HEK293 (cell line): ENCODE data around the gene HMGXB4.

Experiments
- CTCF ChIA-PET: fragments of 350-600 bp; formaldehyde crosslinking; extraction: SDS; loops from one replicate; lab custom pipeline; 2021; ENCODE audit warnings: antibody characterized with exemption; lab: Yijun Ruan, JAX
- POLR2A ChIA-PET: fragments of 300-600 bp; formaldehyde crosslinking; extraction: SDS; loops from one replicate; lab custom pipeline; 2020; ENCODE audit warnings: antibody characterized with exemption, inconsistent platforms; lab: Yijun Ruan, JAX
- H3K27ac ChIP-seq: fragments of 200-500 bp; sonication (Bioruptor generic); 2 replicates; pipeline ENCODE4 v1.5.1; 2014; ENCODE audit warnings: low read depth, low read length, control low read depth, inconsistent platforms; ENCODE audit errors: extremely low read depth
- H3K36me3 ChIP-seq, 2 experiments: fragments of 200-500 bp in 1 of 2; sonication (Bioruptor generic) in 1 of 2; 1 replicate in 1 of 2; 2 replicates in 1 of 2; pipeline ENCODE4 v1.5.1; 2014 to 2017; ENCODE audit warnings: inconsistent platforms in 2 of 2, low read length in 2 of 2; ENCODE audit not compliant: control insufficient read depth in 2 of 2, insufficient read depth in 1 of 2
- H3K4me1 ChIP-seq: fragments of 200-500 bp; sonication (Bioruptor generic); 2 replicates; pipeline ENCODE4 v1.5.1; 2014; ENCODE audit warnings: mild to moderate bottlenecking, low read length, inconsistent platforms; ENCODE audit not compliant: control insufficient read depth, insufficient read depth
- H3K4me3 ChIP-seq: 2 replicates; pipeline ENCODE4 v1.5.1; 2011; ENCODE audit warnings: low read depth, mild to moderate bottlenecking, control low read depth, low read length, moderate library complexity
- H3K9me3 ChIP-seq: fragments of 200-500 bp; sonication (Bioruptor generic); 2 replicates; pipeline ENCODE4 v1.5.1; 2014; ENCODE audit warnings: low read depth, low read length, inconsistent platforms; ENCODE audit not compliant: control insufficient read depth, insufficient read depth
- TRIM28 ChIP-seq: IDR thresholded peaks from 2 replicates; pipeline ENCODE4 v1.6.1; 2011; ENCODE audit warnings: low read length, control low read depth, borderline replicate concordance
- ZBTB48 ChIP-seq: fragments of 450-650 bp; formaldehyde crosslinking; IDR thresholded peaks from 2 replicates; pipeline ENCODE4 v1.5.1; 2016; ENCODE audit warnings: missing biosample characterization, missing genetic modification characterization
- ZEB2 ChIP-seq: fragments of 450-650 bp; formaldehyde crosslinking; IDR thresholded peaks from 2 replicates; pipeline ENCODE4 v1.5.1; 2016; ENCODE audit warnings: missing biosample characterization, missing genetic modification characterization
- ZNF114 ChIP-seq: fragments of 450-650 bp; formaldehyde crosslinking; IDR thresholded peaks from 2 replicates; pipeline ENCODE4 v1.5.0; 2017; ENCODE audit warnings: missing biosample characterization, missing genetic modification characterization
- ZNF155 ChIP-seq: fragments of 450-650 bp; formaldehyde crosslinking; IDR thresholded peaks from 2 replicates; pipeline ENCODE4 v1.5.1; 2016; ENCODE audit warnings: missing biosample characterization, missing genetic modification characterization
- ZNF223 ChIP-seq: fragments of 450-650 bp; formaldehyde crosslinking; IDR thresholded peaks from 2 replicates; pipeline ENCODE4 v1.5.1; 2016; ENCODE audit warnings: missing biosample characterization, missing genetic modification characterization
- ZNF266 ChIP-seq: fragments of 450-650 bp; formaldehyde crosslinking; IDR thresholded peaks from 2 replicates; pipeline ENCODE4 v1.5.1; 2016; ENCODE audit warnings: missing biosample characterization, missing genetic modification characterization, low read depth
- ZNF324 ChIP-seq: fragments of 450-650 bp; formaldehyde crosslinking; IDR thresholded peaks from 2 replicates; pipeline ENCODE4 v1.5.1; 2016; ENCODE audit warnings: missing biosample characterization, missing genetic modification characterization
- ZNF391 ChIP-seq: fragments of 450-650 bp; formaldehyde crosslinking; IDR thresholded peaks from 2 replicates; pipeline ENCODE4 v1.5.1; 2016; ENCODE audit warnings: low read depth, missing biosample characterization, missing genetic modification characterization, borderline replicate concordance
- ZNF404 ChIP-seq: fragments of 450-650 bp; formaldehyde crosslinking; IDR thresholded peaks from 2 replicates; pipeline ENCODE4 v1.5.1; 2017; ENCODE audit warnings: missing biosample characterization, missing genetic modification characterization
- ZNF473 ChIP-seq: fragments of 450-650 bp; formaldehyde crosslinking; IDR thresholded peaks from 2 replicates; pipeline ENCODE4 v1.5.1; 2017; ENCODE audit warnings: missing biosample characterization, missing genetic modification characterization
- ZNF558 ChIP-seq: fragments of 450-650 bp; formaldehyde crosslinking; IDR thresholded peaks from 2 replicates; pipeline ENCODE4 v1.5.1; 2016; ENCODE audit warnings: missing biosample characterization, missing genetic modification characterization
- ZNF585B ChIP-seq: fragments of 450-650 bp; formaldehyde crosslinking; IDR thresholded peaks from 2 replicates; pipeline ENCODE4 v1.5.1; 2016; ENCODE audit warnings: missing biosample characterization, missing genetic modification characterization
- ZNF610 ChIP-seq: fragments of 450-650 bp; formaldehyde crosslinking; IDR thresholded peaks from 2 replicates; pipeline ENCODE4 v1.5.1; 2016; ENCODE audit warnings: missing biosample characterization, missing genetic modification characterization, borderline replicate concordance
- ZNF654 ChIP-seq: fragments of 450-650 bp; formaldehyde crosslinking; IDR thresholded peaks from 2 replicates; pipeline ENCODE4 v1.5.1; 2016; ENCODE audit warnings: low read depth, missing biosample characterization, missing genetic modification characterization
- ZNF664 ChIP-seq: fragments of 450-650 bp; formaldehyde crosslinking; IDR thresholded peaks from 2 replicates; pipeline ENCODE4 v1.5.1; 2016; ENCODE audit warnings: missing biosample characterization, missing genetic modification characterization
- ZNF677 ChIP-seq: fragments of 450-650 bp; IDR thresholded peaks from 2 replicates; pipeline ENCODE4 v1.5.0; 2018; ENCODE audit warnings: missing biosample characterization, mild to moderate bottlenecking, missing genetic modification characterization, moderate library complexity
- ZNF843 ChIP-seq: fragments of 450-650 bp; formaldehyde crosslinking; IDR thresholded peaks from 2 replicates; pipeline ENCODE4 v1.5.1; 2016; ENCODE audit warnings: missing biosample characterization, missing genetic modification characterization
- TF ChIP-seq, protein P1 (sequence below): fragments of 450-650 bp; formaldehyde crosslinking; IDR thresholded peaks from 2 replicates; pipeline ENCODE4 v1.5.1; 2016; ENCODE audit warnings: missing biosample characterization, missing genetic modification characterization, low read depth
- TF ChIP-seq, protein P2 (sequence below): fragments of 450-650 bp; formaldehyde crosslinking; IDR thresholded peaks from 2 replicates; pipeline ENCODE4 v1.5.1; 2016; ENCODE audit warnings: missing biosample characterization, missing genetic modification characterization, borderline replicate concordance
- TF ChIP-seq, protein P3 (sequence below): fragments of 450-650 bp; formaldehyde crosslinking; IDR thresholded peaks from 2 replicates; pipeline ENCODE4 v1.5.1; 2017; ENCODE audit warnings: missing biosample characterization, mild to moderate bottlenecking, missing genetic modification characterization, moderate library complexity
- TF ChIP-seq, protein P4 (sequence below): fragments of 450-650 bp; formaldehyde crosslinking; IDR thresholded peaks from 2 replicates; pipeline ENCODE4 v1.5.1; 2016; ENCODE audit warnings: missing biosample characterization, missing genetic modification characterization
- TF ChIP-seq, protein P5 (sequence below): fragments of 450-650 bp; formaldehyde crosslinking; IDR thresholded peaks from 2 replicates; pipeline ENCODE4 v1.5.1; 2017; ENCODE audit warnings: missing biosample characterization, missing genetic modification characterization

The HMGXB4 gene

DNA sequence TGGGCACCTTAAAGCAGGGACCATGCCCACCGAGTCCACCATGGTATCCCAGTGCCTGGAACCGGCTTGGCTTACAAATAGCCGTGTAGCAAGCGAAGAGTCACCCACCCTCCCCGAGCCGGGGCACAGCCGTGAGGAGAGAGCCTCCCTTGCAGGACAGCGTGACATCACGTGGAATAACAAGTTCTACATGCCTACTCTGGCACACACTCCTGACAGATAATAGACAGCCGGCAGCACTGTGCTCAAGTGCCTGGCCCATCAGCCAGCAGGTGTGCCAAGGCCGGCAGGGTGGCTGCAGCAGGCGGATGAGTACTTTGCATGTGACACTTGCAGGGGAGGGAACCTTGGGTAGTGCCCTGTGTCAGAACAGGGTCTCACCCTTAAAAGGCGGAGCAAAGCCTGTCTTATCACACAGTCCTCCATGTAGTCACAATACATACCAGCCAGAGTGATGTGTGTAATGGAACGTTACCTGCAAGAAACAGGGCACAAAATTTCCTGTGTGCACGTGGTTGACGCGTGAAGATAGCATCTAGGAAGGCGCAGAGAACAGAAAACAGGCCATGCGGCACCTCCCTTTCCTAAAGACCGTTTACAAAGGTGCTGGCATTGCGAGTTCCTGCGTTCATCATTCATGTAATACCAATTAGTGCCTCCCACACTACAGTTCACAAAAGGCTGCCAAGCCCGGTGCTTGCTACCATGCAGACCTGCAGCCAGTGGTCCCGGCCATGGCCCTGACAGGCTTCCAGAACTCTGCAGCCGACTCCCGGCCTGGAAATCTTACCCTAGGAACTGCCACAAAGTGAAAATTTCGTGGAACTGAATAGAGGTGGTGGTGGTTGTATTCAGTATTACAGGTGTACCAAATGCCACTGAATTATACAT lies 58.8 kb downstream of the HMGXB4 start (continued):
- TF ChIP-seq ZNF404 (tag by site-specific recombination) (no peak), ZEB2 (no peak), ZNF266 (tag by site-specific recombination) (no peak)
- TF ChIP-seq, protein P1, sequence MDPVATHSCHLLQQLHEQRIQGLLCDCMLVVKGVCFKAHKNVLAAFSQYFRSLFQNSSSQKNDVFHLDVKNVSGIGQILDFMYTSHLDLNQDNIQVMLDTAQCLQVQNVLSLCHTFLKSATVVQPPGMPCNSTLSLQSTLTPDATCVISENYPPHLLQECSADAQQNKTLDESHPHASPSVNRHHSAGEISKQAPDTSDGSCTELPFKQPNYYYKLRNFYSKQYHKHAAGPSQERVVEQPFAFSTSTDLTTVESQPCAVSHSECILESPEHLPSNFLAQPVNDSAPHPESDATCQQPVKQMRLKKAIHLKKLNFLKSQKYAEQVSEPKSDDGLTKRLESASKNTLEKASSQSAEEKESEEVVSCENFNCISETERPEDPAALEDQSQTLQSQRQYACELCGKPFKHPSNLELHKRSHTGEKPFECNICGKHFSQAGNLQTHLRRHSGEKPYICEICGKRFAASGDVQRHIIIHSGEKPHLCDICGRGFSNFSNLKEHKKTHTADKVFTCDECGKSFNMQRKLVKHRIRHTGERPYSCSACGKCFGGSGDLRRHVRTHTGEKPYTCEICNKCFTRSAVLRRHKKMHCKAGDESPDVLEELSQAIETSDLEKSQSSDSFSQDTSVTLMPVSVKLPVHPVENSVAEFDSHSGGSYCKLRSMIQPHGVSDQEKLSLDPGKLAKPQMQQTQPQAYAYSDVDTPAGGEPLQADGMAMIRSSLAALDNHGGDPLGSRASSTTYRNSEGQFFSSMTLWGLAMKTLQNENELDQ (tag by site-specific recombination) = no peak

DNA sequence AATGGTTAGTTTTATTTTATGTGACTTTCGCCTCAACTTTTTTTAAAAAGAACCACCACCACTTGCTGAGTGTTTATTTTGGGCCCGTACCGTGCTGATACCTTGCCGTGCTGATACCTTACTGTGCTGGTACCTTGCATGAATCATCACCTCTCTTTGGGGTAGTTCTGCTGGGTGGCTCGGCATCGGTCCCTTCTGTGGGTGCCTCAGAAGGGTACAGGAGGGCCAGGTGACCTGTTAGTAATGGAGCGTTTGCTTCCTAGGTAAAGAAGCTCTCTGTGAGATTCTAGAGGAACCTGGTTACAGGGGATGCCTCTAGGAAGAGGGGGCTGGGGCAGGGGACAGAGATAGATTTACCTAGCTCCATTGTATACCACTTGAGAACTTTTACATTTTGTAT lies 59.5 kb downstream of the HMGXB4 start:
- ChIA-PET CTCF (interaction anchor here (0.6 kb wide), 1 partner anchor 395 kb away, joined by 4 read pairs; no protein-coding TSS in a partner anchor), POLR2A (no interaction called here)
- Histone ChIP-seq H3K9me3 (no peaks in the 10 kb centered on the region), H3K4me1 (0 out of 2 replicates have a peak, but pooled peaks cover 4% of the 10 kb centered on the region), H3K36me3 (peaks cover 0 to 37% of the 10 kb centered on the region in 2 experiments; a peak in 1 of 3 replicates), H3K4me3 (no peak overlapping the region), H3K27ac (no peak overlapping the region)
- TF ChIP-seq ZNF585B (tag by site-specific recombination) (no peak), ZNF114 (tag by site-specific recombination) (no peak), TRIM28 (no peak), ZNF610 (tag by site-specific recombination) (no peak), ZNF155 (tag by site-specific recombination) (no peak), ZNF664 (tag by site-specific recombination) (no peak), ZBTB48 (tag by site-specific recombination) (no peak), ZNF558 (no peak), ZNF654 (tag by site-specific recombination) (no peak), ZNF677 (tag by site-specific recombination) (no peak), ZNF473 (tag by site-specific recombination) (no peak), ZNF223 (tag by site-specific recombination) (no peak), ZNF391 (tag by site-specific recombination) (no peak), ZNF843 (no peak), ZNF324 (tag by site-specific recombination) (no peak)
- TF ChIP-seq, protein P2, sequence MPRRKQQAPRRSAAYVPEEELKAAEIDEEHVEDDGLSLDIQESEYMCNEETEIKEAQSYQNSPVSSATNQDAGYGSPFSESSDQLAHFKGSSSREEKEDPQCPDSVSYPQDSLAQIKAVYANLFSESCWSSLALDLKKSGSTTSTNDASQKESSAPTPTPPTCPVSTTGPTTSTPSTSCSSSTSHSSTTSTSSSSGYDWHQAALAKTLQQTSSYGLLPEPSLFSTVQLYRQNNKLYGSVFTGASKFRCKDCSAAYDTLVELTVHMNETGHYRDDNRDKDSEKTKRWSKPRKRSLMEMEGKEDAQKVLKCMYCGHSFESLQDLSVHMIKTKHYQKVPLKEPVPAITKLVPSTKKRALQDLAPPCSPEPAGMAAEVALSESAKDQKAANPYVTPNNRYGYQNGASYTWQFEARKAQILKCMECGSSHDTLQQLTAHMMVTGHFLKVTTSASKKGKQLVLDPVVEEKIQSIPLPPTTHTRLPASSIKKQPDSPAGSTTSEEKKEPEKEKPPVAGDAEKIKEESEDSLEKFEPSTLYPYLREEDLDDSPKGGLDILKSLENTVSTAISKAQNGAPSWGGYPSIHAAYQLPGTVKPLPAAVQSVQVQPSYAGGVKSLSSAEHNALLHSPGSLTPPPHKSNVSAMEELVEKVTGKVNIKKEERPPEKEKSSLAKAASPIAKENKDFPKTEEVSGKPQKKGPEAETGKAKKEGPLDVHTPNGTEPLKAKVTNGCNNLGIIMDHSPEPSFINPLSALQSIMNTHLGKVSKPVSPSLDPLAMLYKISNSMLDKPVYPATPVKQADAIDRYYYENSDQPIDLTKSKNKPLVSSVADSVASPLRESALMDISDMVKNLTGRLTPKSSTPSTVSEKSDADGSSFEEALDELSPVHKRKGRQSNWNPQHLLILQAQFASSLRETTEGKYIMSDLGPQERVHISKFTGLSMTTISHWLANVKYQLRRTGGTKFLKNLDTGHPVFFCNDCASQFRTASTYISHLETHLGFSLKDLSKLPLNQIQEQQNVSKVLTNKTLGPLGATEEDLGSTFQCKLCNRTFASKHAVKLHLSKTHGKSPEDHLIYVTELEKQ (tag by site-specific recombination) = no peak
- TF ChIP-seq, protein P3, sequence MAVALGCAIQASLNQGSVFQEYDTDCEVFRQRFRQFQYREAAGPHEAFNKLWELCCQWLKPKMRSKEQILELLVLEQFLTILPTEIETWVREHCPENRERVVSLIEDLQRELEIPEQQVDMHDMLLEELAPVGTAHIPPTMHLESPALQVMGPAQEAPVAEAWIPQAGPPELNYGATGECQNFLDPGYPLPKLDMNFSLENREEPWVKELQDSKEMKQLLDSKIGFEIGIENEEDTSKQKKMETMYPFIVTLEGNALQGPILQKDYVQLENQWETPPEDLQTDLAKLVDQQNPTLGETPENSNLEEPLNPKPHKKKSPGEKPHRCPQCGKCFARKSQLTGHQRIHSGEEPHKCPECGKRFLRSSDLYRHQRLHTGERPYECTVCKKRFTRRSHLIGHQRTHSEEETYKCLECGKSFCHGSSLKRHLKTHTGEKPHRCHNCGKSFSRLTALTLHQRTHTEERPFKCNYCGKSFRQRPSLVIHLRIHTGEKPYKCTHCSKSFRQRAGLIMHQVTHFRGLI (tag by site-specific recombination) = no peak
- TF ChIP-seq, protein P4, sequence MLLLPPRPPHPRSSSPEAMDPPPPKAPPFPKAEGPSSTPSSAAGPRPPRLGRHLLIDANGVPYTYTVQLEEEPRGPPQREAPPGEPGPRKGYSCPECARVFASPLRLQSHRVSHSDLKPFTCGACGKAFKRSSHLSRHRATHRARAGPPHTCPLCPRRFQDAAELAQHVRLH = no peak
- TF ChIP-seq, protein P5, sequence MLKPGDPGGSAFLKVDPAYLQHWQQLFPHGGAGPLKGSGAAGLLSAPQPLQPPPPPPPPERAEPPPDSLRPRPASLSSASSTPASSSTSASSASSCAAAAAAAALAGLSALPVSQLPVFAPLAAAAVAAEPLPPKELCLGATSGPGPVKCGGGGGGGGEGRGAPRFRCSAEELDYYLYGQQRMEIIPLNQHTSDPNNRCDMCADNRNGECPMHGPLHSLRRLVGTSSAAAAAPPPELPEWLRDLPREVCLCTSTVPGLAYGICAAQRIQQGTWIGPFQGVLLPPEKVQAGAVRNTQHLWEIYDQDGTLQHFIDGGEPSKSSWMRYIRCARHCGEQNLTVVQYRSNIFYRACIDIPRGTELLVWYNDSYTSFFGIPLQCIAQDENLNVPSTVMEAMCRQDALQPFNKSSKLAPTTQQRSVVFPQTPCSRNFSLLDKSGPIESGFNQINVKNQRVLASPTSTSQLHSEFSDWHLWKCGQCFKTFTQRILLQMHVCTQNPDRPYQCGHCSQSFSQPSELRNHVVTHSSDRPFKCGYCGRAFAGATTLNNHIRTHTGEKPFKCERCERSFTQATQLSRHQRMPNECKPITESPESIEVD (tag by site-specific recombination) = no peak
